Uterus (tissue), 4 donors: ENCODE measurements around the gene DERA. TPM values are rescaled to one million over a fixed set of nuclear protein-coding genes. Genes with fewer than 3 reads are reported as not detected.
"Not testable (repeated sequence)": the region's sequence is repeated elsewhere in the genome, so short reads cannot be mapped to it uniquely, and the experiment has no call there.

Source experiments
- DNase-seq, 2 donors: peaks; one replicate each; pipeline ENCODE4 v3.0.0-alpha.2; 2019 to 2020
- H3K27ac ChIP-seq, 2 donors: fragments of 200-600 bp; sonication (generic); 1 replicate in 1 of 2; 2 replicates in 1 of 2; pipeline ENCODE4 v1.5.1; 2016 to 2018
- H3K27me3 ChIP-seq, 2 donors: fragments of 200-600 bp; sonication (generic); one replicate each; pipeline ENCODE4 v1.5.1; 2018 to 2019; ENCODE audit warnings: control low read depth in 1 of 2
- H3K36me3 ChIP-seq, 2 donors: fragments of 200-600 bp; sonication (generic); one replicate each; pipeline ENCODE4 v1.5.1; 2019; ENCODE audit warnings: control low read depth in 1 of 2
- H3K4me1 ChIP-seq, 2 donors: fragments of 200-600 bp; sonication (generic); one replicate each; pipeline ENCODE4 v1.5.1; 2018 to 2019; ENCODE audit warnings: control low read depth in 1 of 2
- H3K4me3 ChIP-seq, 2 donors: fragments of 200-600 bp; sonication (generic); 1 replicate in 1 of 2; 2 replicates in 1 of 2; pipeline ENCODE4 v1.5.1; 2018 to 2019; ENCODE audit warnings: mild to moderate bottlenecking in 1 of 2
- H3K9me3 ChIP-seq, 2 donors: fragments of 200-600 bp; sonication (generic); one replicate each; pipeline ENCODE4 v1.5.1; 2019; ENCODE audit warnings: control low read depth in 1 of 2
- CTCF ChIP-seq, 4 experiments: fragments of 200-600 bp in 2 of 4; fragments of 450-650 bp in 2 of 4; sonication (generic) in 2 of 4; IDR thresholded peaks; one replicate each; pipeline ENCODE4 v1.5.1; 2016 to 2019; ENCODE audit warnings: antibody characterized with exemption in 4 of 4, mild to moderate bottlenecking in 2 of 4, moderate library complexity in 1 of 4
- POLR2A ChIP-seq, 2 donors: fragments of 450-650 bp; IDR thresholded peaks; one replicate each; pipeline ENCODE4 v1.6.1; 2016; ENCODE audit warnings: antibody characterized with exemption in 2 of 2, mild to moderate bottlenecking in 1 of 2, moderate library complexity in 1 of 2
- intact Hi-C: fragments of 100-400 bp; cut with DNase I; formaldehyde crosslinking; loops from one replicate; pipeline ENCODE4 v1.15.1; 2023; ENCODE audit warnings: low total_unique reads
- total RNA-seq, 4 donors: library from RNA; depleted of rRNA in 3 of 4; stranded (reverse); fragments of >200 nt in 3 of 4; gene quantifications; one replicate each; pipeline versions ENCODE4 v1.1.0 to v1.2.4, GENCODE V29; 2014 to 2023
- donor health status: DM: yes; HTN: yes; CAD: no.

DERA gene
- total RNA-seq, 4 donors from 2014 or later: 7.7 to 58.3 (median 19.2) TPM

- Histone ChIP-seq H3K27me3 (no peaks in the 10 kb centered on the region), H3K9me3 (no peaks in the 10 kb centered on the region), H3K27ac (no peak overlapping the region), H3K36me3 (no peaks in the 10 kb centered on the region), H3K4me1 (no peaks in the 10 kb centered on the region), H3K4me3 (no peak overlapping the region)
- intact Hi-C loops: no loop called here
- TF ChIP-seq POLR2A (IDR thresholded peaks at IDR 0.05) (no peak), CTCF (IDR thresholded peaks at IDR 0.05) (no peak)
- DNase-seq: no peak
Observed at GRCh38 chr12:16002880-16003279, 91.7 kb downstream of the DERA start.

- TF ChIP-seq POLR2A (IDR thresholded peaks at IDR 0.05) (no peak), CTCF (IDR thresholded peaks at IDR 0.05) (no peak)
- H3K27me3 ChIP-seq: no peaks in the 10 kb centered on the region
- intact Hi-C loops: no loop called here
- H3K9me3 ChIP-seq: no peaks in the 10 kb centered on the region
- H3K27ac ChIP-seq: no peak overlapping the region
- H3K4me1 ChIP-seq: no peaks in the 10 kb centered on the region
- no peak for DNase-seq
- H3K36me3 ChIP-seq: no peaks in the 10 kb centered on the region
- no peak overlapping the region for H3K4me3 ChIP-seq
Observed at GRCh38 chr12:16003460-16003859, 92.3 kb downstream of the DERA start.

GRCh38 chr12:16006752-16007151, 95.6 kb downstream of the DERA start:
- no peaks in the 10 kb centered on the region for H3K27me3 ChIP-seq
- no peaks in the 10 kb centered on the region for H3K4me1 ChIP-seq
- DNase-seq: no peak
- intact Hi-C loops: no loop called here
- no peak overlapping the region for H3K4me3 ChIP-seq
- H3K27ac ChIP-seq: no peak overlapping the region
- H3K9me3 ChIP-seq: no peaks in the 10 kb centered on the region
- TF ChIP-seq POLR2A (IDR thresholded peaks at IDR 0.05): no peak
- TF ChIP-seq CTCF (IDR thresholded peaks at IDR 0.05): no peak
- no peaks in the 10 kb centered on the region for H3K36me3 ChIP-seq

GRCh38 chr12:16008421-16008824, 97.3 kb downstream of the DERA start:
- no peak for DNase-seq
- Histone ChIP-seq H3K4me1 (no peaks in the 10 kb centered on the region), H3K9me3 (no peaks in the 10 kb centered on the region), H3K4me3 (no peak overlapping the region), H3K27me3 (no peaks in the 10 kb centered on the region), H3K27ac (no peak overlapping the region), H3K36me3 (no peaks in the 10 kb centered on the region)
- intact Hi-C loops: no loop called here
- TF ChIP-seq CTCF (IDR thresholded peaks at IDR 0.05) (no peak), POLR2A (IDR thresholded peaks at IDR 0.05) (no peak)

GRCh38 chr12:16012117-16012516, 101.0 kb downstream of the DERA start:
- peak; percentile 28 to 63 for DNase-seq
- TF ChIP-seq CTCF (IDR thresholded peaks at IDR 0.05): no peak
- no peak for TF ChIP-seq POLR2A (IDR thresholded peaks at IDR 0.05)
- H3K27ac ChIP-seq: peak overlapping the region; percentile 20 to 41
- no peaks in the 10 kb centered on the region for H3K36me3 ChIP-seq
- no peak overlapping the region for H3K4me3 ChIP-seq
- intact Hi-C loops: no loop called here
- H3K4me1 ChIP-seq: no peaks in the 10 kb centered on the region
- no peaks in the 10 kb centered on the region for H3K27me3 ChIP-seq
- H3K9me3 ChIP-seq: no peaks in the 10 kb centered on the region

DNA sequence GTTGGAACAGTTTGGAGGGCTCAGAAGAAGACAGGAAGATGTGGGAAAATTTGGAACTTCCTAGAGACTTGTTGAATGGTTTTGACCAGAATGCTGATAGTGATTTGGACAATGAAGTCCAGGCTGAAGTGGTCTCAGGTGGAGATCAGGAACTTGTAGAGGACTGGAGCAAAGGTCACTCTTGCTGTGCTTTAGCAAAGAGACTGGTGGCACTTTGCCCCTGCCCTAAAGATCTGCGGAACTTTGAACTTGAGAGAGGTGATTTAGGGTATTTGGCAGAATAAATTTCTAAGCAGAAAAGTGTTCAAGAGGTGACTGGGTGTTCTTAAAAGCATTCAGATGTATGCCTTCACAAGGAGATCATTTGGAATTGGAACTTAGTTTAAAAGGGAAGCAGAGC, 102.6 kb downstream of the DERA start:
- intact Hi-C loops, H3K9me3 ChIP-seq, H3K4me1 ChIP-seq, H3K27me3 ChIP-seq, H3K4me3 ChIP-seq, H3K27ac ChIP-seq, DNase-seq, H3K36me3 ChIP-seq: not testable (repeated sequence)

DNA sequence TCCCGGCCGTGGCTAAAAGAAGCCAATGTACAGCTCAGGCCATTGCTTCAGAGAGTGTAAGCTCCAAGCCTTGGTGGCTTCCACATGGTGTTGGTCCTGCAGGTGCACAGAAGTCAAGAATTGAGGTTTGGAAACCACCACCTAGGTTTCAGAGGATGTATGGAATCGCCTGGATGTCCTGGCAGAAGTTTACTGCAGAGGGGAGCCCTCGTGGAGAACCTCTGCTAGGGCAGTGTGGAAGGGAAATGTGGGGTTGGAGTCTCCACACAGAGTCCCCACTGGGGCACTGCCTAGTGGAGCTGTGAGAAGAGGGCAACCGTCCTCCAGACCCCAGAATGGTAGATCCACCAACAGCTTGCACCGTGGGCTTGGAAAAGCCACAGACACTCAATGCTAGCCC, 103.3 kb downstream of the DERA start:
- H3K9me3 ChIP-seq, H3K4me3 ChIP-seq, intact Hi-C loops, H3K27ac ChIP-seq, H3K27me3 ChIP-seq, DNase-seq, H3K36me3 ChIP-seq, H3K4me1 ChIP-seq: not testable (repeated sequence)
